Measurements from ENCODE around the gene AP2M1. TPM values are rescaled to one million over a fixed set of nuclear protein-coding genes. Genes with fewer than 3 reads are reported as not detected.

Gene AP2M1
- total and polyA plus RNA-seq, 2 of the 8 experiments (the other 6 are each of a cell fraction or from before 2014, with no cell fraction given) = 403 to 454 TPM

DNA sequence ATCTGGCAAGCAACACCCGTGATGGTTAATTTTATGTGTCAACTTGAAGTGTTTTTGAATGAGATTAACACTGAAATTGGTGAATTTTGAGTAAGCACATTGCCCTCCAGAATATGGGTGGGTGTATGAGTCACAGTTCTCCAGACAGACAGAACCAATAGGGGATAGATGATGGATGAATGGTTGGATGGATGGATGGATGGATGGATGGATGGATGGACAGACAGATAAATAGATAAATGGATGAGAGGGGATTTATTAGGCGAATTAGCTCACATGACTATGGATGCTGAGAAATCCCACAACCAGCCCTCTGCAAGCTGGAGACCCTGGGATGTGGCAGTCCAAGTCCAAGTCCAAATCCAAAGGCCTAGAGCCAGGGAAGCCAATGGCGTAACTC is 49.3 kb downstream of the AP2M1 start (continued):
- TF ChIP-seq, protein P1, sequence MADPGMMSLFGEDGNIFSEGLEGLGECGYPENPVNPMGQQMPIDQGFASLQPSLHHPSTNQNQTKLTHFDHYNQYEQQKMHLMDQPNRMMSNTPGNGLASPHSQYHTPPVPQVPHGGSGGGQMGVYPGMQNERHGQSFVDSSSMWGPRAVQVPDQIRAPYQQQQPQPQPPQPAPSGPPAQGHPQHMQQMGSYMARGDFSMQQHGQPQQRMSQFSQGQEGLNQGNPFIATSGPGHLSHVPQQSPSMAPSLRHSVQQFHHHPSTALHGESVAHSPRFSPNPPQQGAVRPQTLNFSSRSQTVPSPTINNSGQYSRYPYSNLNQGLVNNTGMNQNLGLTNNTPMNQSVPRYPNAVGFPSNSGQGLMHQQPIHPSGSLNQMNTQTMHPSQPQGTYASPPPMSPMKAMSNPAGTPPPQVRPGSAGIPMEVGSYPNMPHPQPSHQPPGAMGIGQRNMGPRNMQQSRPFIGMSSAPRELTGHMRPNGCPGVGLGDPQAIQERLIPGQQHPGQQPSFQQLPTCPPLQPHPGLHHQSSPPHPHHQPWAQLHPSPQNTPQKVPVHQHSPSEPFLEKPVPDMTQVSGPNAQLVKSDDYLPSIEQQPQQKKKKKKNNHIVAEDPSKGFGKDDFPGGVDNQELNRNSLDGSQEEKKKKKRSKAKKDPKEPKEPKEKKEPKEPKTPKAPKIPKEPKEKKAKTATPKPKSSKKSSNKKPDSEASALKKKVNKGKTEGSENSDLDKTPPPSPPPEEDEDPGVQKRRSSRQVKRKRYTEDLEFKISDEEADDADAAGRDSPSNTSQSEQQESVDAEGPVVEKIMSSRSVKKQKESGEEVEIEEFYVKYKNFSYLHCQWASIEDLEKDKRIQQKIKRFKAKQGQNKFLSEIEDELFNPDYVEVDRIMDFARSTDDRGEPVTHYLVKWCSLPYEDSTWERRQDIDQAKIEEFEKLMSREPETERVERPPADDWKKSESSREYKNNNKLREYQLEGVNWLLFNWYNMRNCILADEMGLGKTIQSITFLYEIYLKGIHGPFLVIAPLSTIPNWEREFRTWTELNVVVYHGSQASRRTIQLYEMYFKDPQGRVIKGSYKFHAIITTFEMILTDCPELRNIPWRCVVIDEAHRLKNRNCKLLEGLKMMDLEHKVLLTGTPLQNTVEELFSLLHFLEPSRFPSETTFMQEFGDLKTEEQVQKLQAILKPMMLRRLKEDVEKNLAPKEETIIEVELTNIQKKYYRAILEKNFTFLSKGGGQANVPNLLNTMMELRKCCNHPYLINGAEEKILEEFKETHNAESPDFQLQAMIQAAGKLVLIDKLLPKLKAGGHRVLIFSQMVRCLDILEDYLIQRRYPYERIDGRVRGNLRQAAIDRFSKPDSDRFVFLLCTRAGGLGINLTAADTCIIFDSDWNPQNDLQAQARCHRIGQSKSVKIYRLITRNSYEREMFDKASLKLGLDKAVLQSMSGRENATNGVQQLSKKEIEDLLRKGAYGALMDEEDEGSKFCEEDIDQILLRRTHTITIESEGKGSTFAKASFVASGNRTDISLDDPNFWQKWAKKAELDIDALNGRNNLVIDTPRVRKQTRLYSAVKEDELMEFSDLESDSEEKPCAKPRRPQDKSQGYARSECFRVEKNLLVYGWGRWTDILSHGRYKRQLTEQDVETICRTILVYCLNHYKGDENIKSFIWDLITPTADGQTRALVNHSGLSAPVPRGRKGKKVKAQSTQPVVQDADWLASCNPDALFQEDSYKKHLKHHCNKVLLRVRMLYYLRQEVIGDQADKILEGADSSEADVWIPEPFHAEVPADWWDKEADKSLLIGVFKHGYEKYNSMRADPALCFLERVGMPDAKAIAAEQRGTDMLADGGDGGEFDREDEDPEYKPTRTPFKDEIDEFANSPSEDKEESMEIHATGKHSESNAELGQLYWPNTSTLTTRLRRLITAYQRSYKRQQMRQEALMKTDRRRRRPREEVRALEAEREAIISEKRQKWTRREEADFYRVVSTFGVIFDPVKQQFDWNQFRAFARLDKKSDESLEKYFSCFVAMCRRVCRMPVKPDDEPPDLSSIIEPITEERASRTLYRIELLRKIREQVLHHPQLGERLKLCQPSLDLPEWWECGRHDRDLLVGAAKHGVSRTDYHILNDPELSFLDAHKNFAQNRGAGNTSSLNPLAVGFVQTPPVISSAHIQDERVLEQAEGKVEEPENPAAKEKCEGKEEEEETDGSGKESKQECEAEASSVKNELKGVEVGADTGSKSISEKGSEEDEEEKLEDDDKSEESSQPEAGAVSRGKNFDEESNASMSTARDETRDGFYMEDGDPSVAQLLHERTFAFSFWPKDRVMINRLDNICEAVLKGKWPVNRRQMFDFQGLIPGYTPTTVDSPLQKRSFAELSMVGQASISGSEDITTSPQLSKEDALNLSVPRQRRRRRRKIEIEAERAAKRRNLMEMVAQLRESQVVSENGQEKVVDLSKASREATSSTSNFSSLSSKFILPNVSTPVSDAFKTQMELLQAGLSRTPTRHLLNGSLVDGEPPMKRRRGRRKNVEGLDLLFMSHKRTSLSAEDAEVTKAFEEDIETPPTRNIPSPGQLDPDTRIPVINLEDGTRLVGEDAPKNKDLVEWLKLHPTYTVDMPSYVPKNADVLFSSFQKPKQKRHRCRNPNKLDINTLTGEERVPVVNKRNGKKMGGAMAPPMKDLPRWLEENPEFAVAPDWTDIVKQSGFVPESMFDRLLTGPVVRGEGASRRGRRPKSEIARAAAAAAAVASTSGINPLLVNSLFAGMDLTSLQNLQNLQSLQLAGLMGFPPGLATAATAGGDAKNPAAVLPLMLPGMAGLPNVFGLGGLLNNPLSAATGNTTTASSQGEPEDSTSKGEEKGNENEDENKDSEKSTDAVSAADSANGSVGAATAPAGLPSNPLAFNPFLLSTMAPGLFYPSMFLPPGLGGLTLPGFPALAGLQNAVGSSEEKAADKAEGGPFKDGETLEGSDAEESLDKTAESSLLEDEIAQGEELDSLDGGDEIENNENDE (IDR thresholded peaks at IDR 0.05; ENCODE audit: insufficient replicate concordance, low read length) = no peak
- TF ChIP-seq GTF2F1 (IDR thresholded peaks at IDR 0.05; ENCODE audit: borderline replicate concordance, low read depth, low read length) (no peak), RAD21 (IDR thresholded peaks at IDR 0.05 in 1 of 2, conservative IDR thresholded peaks at IDR 0.05 in 1 of 2; ENCODE audit: low read depth in 2 of 2, low read length in 2 of 2) (no peak)
